K562 (cell line): ENCODE measurements around the gene ECI2. TPM values are rescaled to one million over a fixed set of nuclear protein-coding genes. Genes with fewer than 3 reads are reported as not detected.

ENCODE experiments used
- ATAC-seq: fragments of 200-7000 bp; cut with Tn5 transposase; 3 replicates; pipeline ENCODE4 v1.9.1; 2020; ENCODE audit warnings: moderate library complexity
- BruUV-seq: library from RNA; stranded (reverse); fragments of 400-500 nt; replicated peaks from 2 replicates; lab custom pipeline; 2021; lab: Mats Ljungman, UMichigan
- CTCF ChIA-PET: fragments of 300-600 bp; formaldehyde crosslinking; extraction: SDS; loops from one replicate; lab custom pipeline; 2021; ENCODE audit warnings: low intra/inter-chr PET ratio; lab: Yijun Ruan, JAX
- POLR2A ChIA-PET: fragments of 300-600, 350-650 bp; sonication (Branson Sonifier 250); formaldehyde crosslinking; extraction: SDS; loops from one replicate; lab custom pipeline; 2021; ENCODE audit warnings: antibody characterized with exemption, inconsistent platforms; lab: Yijun Ruan, JAX
- DNase-seq, 4 experiments: peaks; one replicate each; pipeline versions ENCODE4 v3.0.0 to v3.0.0-alpha.2; 2011 to 2018; ENCODE audit warnings: low spot score in 3 of 4, mixed read lengths in 3 of 4; ENCODE audit errors: extremely low read depth in 1 of 4
- FAIRE-seq: peaks from 2 replicates; lab custom pipeline; 2011; peaks lifted over from hg19 to GRCh38; lab: Jason Lieb, UNC
- H2AFZ ChIP-seq: 2 replicates; pipeline ENCODE4 v1.6.0; 2011; ENCODE audit warnings: low read depth, low read length, control low read depth, inconsistent platforms
- H3K27ac ChIP-seq: fragments of 200-600 bp; 3 replicates; pipeline ENCODE4 v1.8.0; 2011; ENCODE audit warnings: low read depth, mild to moderate bottlenecking, control low read depth, inconsistent platforms, low read length, moderate library complexity, mixed read lengths; ENCODE audit errors: extremely low read depth
- H3K27me3 ChIP-seq, 2 experiments: fragments of 300-600 bp in 1 of 2; 2 replicates in 1 of 2; 3 replicates in 1 of 2; pipeline versions ENCODE4 v1.6.0 to v1.8.0; 2011; ENCODE audit warnings: inconsistent platforms in 2 of 2, low read length in 2 of 2, mild to moderate bottlenecking in 1 of 2, mixed read lengths in 1 of 2, moderate library complexity in 1 of 2; ENCODE audit not compliant: control insufficient read depth in 2 of 2, insufficient read depth in 2 of 2
- H3K36me3 ChIP-seq: fragments of 300-600 bp; 3 replicates; pipeline ENCODE4 v1.8.0; 2011; ENCODE audit warnings: mild to moderate bottlenecking, low read length, inconsistent platforms; ENCODE audit not compliant: control insufficient read depth, insufficient read depth
- H3K4me1 ChIP-seq, 2 experiments: fragments of 200-600 bp in 1 of 2; replicated peaks in 1 of 2; 2 replicates in 1 of 2; 3 replicates in 1 of 2; pipeline versions ENCODE4 v1.5.1 to v1.8.0; 2011; ENCODE audit warnings: inconsistent platforms in 2 of 2, low read length in 2 of 2, mild to moderate bottlenecking in 1 of 2, mixed read lengths in 1 of 2, moderate library complexity in 1 of 2; ENCODE audit not compliant: control insufficient read depth in 2 of 2, insufficient read depth in 2 of 2
- H3K4me2 ChIP-seq: 2 replicates; pipeline ENCODE4 v1.6.1; 2011; ENCODE audit warnings: low read length, control low read depth, inconsistent platforms, mixed read lengths; ENCODE audit not compliant: insufficient read depth
- H3K4me3 ChIP-seq: fragments of 200-600 bp; sonication (generic), shearing (Covaris generic); 2 replicates; pipeline ENCODE4 v1.5.1; 2016; ENCODE audit warnings: control low read depth, inconsistent platforms
- H3K79me2 ChIP-seq: fragments of 200-600 bp; 3 replicates; pipeline ENCODE4 v1.8.0; 2011; ENCODE audit warnings: low read length, inconsistent platforms; ENCODE audit not compliant: control insufficient read depth, insufficient read depth
- H3K9ac ChIP-seq, 2 experiments: 2 replicates each; pipeline versions ENCODE4 v1.6.0 to v1.6.1; 2011; ENCODE audit warnings: low read depth in 2 of 2, low read length in 2 of 2, control low read depth in 1 of 2, inconsistent platforms in 1 of 2, mild to moderate bottlenecking in 1 of 2, mixed read lengths in 1 of 2; ENCODE audit not compliant: insufficient read depth in 1 of 2
- H3K9me1 ChIP-seq: one replicate; pipeline ENCODE4 v1.6.0; 2011; ENCODE audit warnings: inconsistent platforms, mild to moderate bottlenecking, low read length, moderate library complexity; ENCODE audit not compliant: control insufficient read depth, insufficient read depth
- H3K9me3 ChIP-seq: replicated peaks from 2 replicates; pipeline ENCODE4 v1.5.1; 2011; ENCODE audit warnings: low read depth, low read length, inconsistent platforms; ENCODE audit not compliant: control insufficient read depth, insufficient read depth
- H4K20me1 ChIP-seq: replicated peaks from 2 replicates; pipeline ENCODE4 v1.6.1; 2011; ENCODE audit warnings: low read length, inconsistent platforms, mixed read lengths; ENCODE audit not compliant: control insufficient read depth, insufficient read depth
- HMGXB4 ChIP-seq: sonication (generic); formaldehyde crosslinking; IDR thresholded peaks from 2 replicates; pipeline ENCODE4 v1.8.1; 2023; ENCODE audit warnings: mild to moderate bottlenecking, missing genetic modification reagents
- MEF2A ChIP-seq: IDR thresholded peaks from 2 replicates; pipeline ENCODE4 v1.6.1; 2011; ENCODE audit warnings: low read depth, mild to moderate bottlenecking, low read length, moderate library complexity; ENCODE audit not compliant: control insufficient read depth
- PHF21A ChIP-seq: fragments of 450-650 bp; IDR thresholded peaks from 2 replicates; pipeline ENCODE4 v1.6.1; 2017; ENCODE audit warnings: low read depth, borderline replicate concordance
- RCOR1 ChIP-seq, 2 experiments: IDR thresholded peaks; 2 replicates each; pipeline ENCODE4 v1.6.1; 2012; ENCODE audit warnings: low read depth in 2 of 2, low read length in 2 of 2, borderline replicate concordance in 1 of 2, improper control_type of control experiment in 1 of 2
- RHOXF2B ChIP-seq: fragments of 250-450 bp; sonication (Bioruptor Pico); conservative IDR thresholded peaks from 2 replicates; pipeline ENCODE4 v1.5.1; 2021
- SRSF3 ChIP-seq: fragments of 200-400 bp; formaldehyde crosslinking; IDR thresholded peaks from 2 replicates; pipeline ENCODE4 v1.6.1; 2016; ENCODE audit warnings: mild to moderate bottlenecking, low read length, moderate library complexity; ENCODE audit not compliant: insufficient read depth
- TEAD2 ChIP-seq: fragments of 450-650 bp; IDR thresholded peaks from 2 replicates; pipeline ENCODE4 v1.6.1; 2016; ENCODE audit warnings: missing genetic modification characterization, control low read depth, missing compliant biosample characterization
- TRIM24 ChIP-seq, 2 experiments: fragments of 450-650 bp; IDR thresholded peaks; 2 replicates each; pipeline ENCODE4 v1.6.1; 2016
- ZNF696 ChIP-seq: fragments of 250-450 bp; sonication (Bioruptor Pico); conservative IDR thresholded peaks from 2 replicates; pipeline ENCODE4 v1.4.0; 2020; ENCODE audit warnings: mild to moderate bottlenecking, moderate library complexity
- WGBS: fragments of 100-300 bp; shearing (Covaris generic); methylation state at CpG from one replicate; pipeline ENCODE4 v1.1.6; 2016; ENCODE audit warnings: low coverage, mixed read lengths; ENCODE audit not compliant: insufficient coverage; ENCODE audit errors: missing lambda C conversion rate; 5-methylcytosine and 5-hydroxymethylcytosine counted together
- in situ Hi-C: fragments of 300-500 bp; cut with MboI; formaldehyde crosslinking; loops from 4 replicates; pipeline ENCODE4 v1.15.0; 2018; ENCODE audit warnings: inconsistent platforms, mixed read lengths
- intact Hi-C: fragments of 100-400 bp; cut with micrococcal nuclease; formaldehyde crosslinking; loops from 2 replicates; pipeline ENCODE4 v1.14.2; 2022
- polyA plus RNA-seq, 8 experiments: library from polyadenylated mRNA; depleted of rRNA in 4 of 8; stranded (reverse) in 5 of 8; unstranded in 3 of 8; fragments of >200 nt; fragmentation: Nextera tagmentation in 2 of 8; fragmentation: Illumina TruSeq in 1 of 8; extraction: Ambion mirVana in 2 of 8; extraction: Trizol in 1 of 8; gene quantifications; 2 replicates each; pipeline versions ENCODE4 v1.2.1 to v1.2.3, GENCODE V29; 2011 to 2014; ENCODE audit warnings: inconsistent platforms in 1 of 8, missing spikeins in 1 of 8
- total RNA-seq, 7 experiments: library from RNA; depleted of rRNA in 6 of 7; stranded (reverse); fragments of >200 nt in 6 of 7; fragmentation: Illumina TruSeq in 2 of 7; extraction: Trizol in 2 of 7; gene quantifications; 2 replicates each; pipeline versions ENCODE4 v1.2.1 to v1.2.3, GENCODE V29; 2011 to 2021; ENCODE audit warnings: low replicate concordance in 1 of 7
- TF ChIP-seq, protein P1 (sequence below): fragments of 450-650 bp; IDR thresholded peaks from 2 replicates; pipeline ENCODE4 v1.6.1; 2017; ENCODE audit warnings: antibody characterized with exemption

The ECI2 gene
- total and polyA plus RNA-seq, 9 of the 15 experiments (the other 6 are each of a cell fraction or from before 2014, with no cell fraction given) = 80.7 to 377 (median 142) TPM

DNA sequence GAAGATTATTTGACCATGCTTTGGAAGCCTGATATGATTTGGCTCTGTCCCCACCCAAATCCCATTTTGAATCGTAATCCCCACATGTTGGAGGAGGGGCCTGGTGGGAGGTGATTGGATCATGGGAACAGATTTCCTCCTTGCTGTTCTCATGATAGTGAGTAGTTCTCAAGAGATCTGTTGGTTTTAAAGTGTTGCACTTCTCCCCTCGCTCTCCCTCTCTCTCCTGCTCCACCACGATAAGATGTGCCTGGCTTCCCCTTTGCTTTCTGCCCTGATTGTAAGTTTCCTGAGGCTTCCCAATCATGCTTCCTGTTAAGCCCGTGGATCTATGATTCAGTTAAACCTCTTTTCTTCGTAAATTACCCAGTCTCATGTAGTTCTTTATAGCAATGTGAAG is 34.7 kb downstream of the ECI2 start (continued):
- TF ChIP-seq RCOR1 (IDR thresholded peaks at IDR 0.05; ENCODE audit: borderline replicate concordance in 1 of 2, low read depth in 2 of 2, low read length in 2 of 2) = 0 out of 4 replicates have a peak, but pooled peaks of 1 of the 2 experiments have one; percentile 48
- TF ChIP-seq, all 486 proteins: peak for 23

DNA sequence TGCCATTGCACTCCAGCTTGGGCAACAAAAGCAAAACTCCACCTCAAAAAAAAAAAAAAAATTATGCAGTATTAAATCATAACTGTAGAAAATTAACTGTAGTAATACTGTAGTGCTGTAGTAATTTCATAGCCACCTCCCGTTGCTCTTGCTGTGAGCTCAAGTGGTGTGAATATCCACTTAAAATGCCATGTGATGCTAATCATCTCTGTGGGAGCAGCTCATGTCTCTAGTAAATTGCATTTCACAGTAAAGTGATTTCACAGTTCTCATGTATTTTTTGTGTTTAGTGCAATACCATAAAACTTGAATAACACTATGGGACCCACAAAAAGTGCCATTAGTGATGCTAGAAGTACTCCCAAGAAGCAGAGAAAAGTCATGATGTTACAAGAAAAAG is 42.1 kb downstream of the ECI2 start:
- intact Hi-C loops = no loop called here
- Histone ChIP-seq H3K9ac (no peak overlapping the region), H2AFZ (no peak overlapping the region), H3K4me3 (no peak overlapping the region), H3K9me3 (no peaks in the 10 kb centered on the region), H3K36me3 (no peaks in the 10 kb centered on the region), H3K27me3 (peaks cover 5 to 16% of the 10 kb centered on the region in 2 experiments; a peak in 4 of 5 replicates), H3K79me2 (no peaks in the 10 kb centered on the region), H3K4me2 (no peak overlapping the region), H3K4me1 (no peaks in the 10 kb centered on the region; a peak in 1 of 5 replicates)
- FAIRE-seq = no peak
- no TSS peak for BruUV-seq
- 14% methylated on average over 1 of the region's 1 CpG for WGBS
- CTCF ChIA-PET = interaction anchor here (0.5 kb wide), 1 partner anchor 1210 kb away, joined by 4 read pairs; no protein-coding TSS in a partner anchor
- ATAC-seq = no peak
- TF ChIP-seq RCOR1 (IDR thresholded peaks at IDR 0.05; ENCODE audit: borderline replicate concordance in 1 of 2, low read depth in 2 of 2, low read length in 2 of 2) (no peak), TRIM24 (IDR thresholded peaks at IDR 0.05) (no peak)
- TF ChIP-seq, all 486 proteins: peak for 0
- no peaks in the 10 kb centered on the region for H3K9me1 ChIP-seq
- no peaks in the 10 kb centered on the region for H4K20me1 ChIP-seq
- in situ Hi-C loops = no loop called here
- DNase-seq = no peak
- POLR2A ChIA-PET = interaction anchor here (0.6 kb wide), 1 partner anchor 222 kb away, joined by 3 read pairs; no protein-coding TSS in a partner anchor
- H3K27ac ChIP-seq = no peak overlapping the region

- BruUV-seq = no TSS peak
- TF ChIP-seq TEAD2 (tag) = no peak
- TF ChIP-seq, protein P1, sequence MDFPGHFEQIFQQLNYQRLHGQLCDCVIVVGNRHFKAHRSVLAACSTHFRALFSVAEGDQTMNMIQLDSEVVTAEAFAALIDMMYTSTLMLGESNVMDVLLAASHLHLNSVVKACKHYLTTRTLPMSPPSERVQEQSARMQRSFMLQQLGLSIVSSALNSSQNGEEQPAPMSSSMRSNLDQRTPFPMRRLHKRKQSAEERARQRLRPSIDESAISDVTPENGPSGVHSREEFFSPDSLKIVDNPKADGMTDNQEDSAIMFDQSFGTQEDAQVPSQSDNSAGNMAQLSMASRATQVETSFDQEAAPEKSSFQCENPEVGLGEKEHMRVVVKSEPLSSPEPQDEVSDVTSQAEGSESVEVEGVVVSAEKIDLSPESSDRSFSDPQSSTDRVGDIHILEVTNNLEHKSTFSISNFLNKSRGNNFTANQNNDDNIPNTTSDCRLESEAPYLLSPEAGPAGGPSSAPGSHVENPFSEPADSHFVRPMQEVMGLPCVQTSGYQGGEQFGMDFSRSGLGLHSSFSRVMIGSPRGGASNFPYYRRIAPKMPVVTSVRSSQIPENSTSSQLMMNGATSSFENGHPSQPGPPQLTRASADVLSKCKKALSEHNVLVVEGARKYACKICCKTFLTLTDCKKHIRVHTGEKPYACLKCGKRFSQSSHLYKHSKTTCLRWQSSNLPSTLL = no peak
- no peak for TF ChIP-seq PHF21A
- no peak for TF ChIP-seq HMGXB4
- TF ChIP-seq SRSF3 = no peak
- no peak for TF ChIP-seq RHOXF2B (CRISPR knock-in tag)
- no peak for TF ChIP-seq MEF2A
- no peak for TF ChIP-seq ZNF696 (CRISPR knock-in tag)
Measured at GRCh38 chr6:4091941-4092340, 43.4 kb downstream of the ECI2 start.

More at GRCh38 chr6:4091941-4092340, 43.4 kb downstream of the ECI2 start:
- Histone ChIP-seq H3K4me2 (no peak overlapping the region), H3K27ac (no peak overlapping the region), H3K79me2 (no peaks in the 10 kb centered on the region), H3K27me3 (peaks cover 5 to 23% of the 10 kb centered on the region in 2 experiments; a peak in 4 of 5 replicates), H3K4me3 (no peak overlapping the region), H3K36me3 (no peaks in the 10 kb centered on the region), H4K20me1 (no peaks in the 10 kb centered on the region), H2AFZ (no peak overlapping the region), H3K9me1 (no peaks in the 10 kb centered on the region), H3K4me1 (no peaks in the 10 kb centered on the region; a peak in 1 of 5 replicates), H3K9ac (no peak overlapping the region), H3K9me3 (no peaks in the 10 kb centered on the region)
- WGBS = 31% methylated on average over 7 of the region's 7 CpGs
- no peak for FAIRE-seq
- intact Hi-C loops (no loop called here), in situ Hi-C loops (no loop called here)
- ChIA-PET POLR2A (interaction anchor here (1.0 kb wide), 1 partner anchor 23 kb away, joined by 4 read pairs; no protein-coding TSS in a partner anchor), CTCF (no interaction called here)
- ATAC-seq = no peak
- no peak for DNase-seq
